GM13976 (cell line): Measurements from ENCODE around the gene ADPRHL1.
A peak's percentile ranks its signal among the peaks of the same experiment; 100 is the strongest.

Experiments
- DNase-seq: peaks from one replicate; pipeline ENCODE4 v3.0.0; 2012; ENCODE audit warnings: low spot score
- CTCF ChIP-seq: IDR thresholded peaks from 2 replicates; pipeline ENCODE4 v1.5.1; 2012; ENCODE audit warnings: borderline replicate concordance, mild to moderate bottlenecking; ENCODE audit not compliant: insufficient read depth; ENCODE audit errors: extremely low read depth, missing control alignments, control extremely low read depth
- in situ Hi-C: fragments of 300-500 bp; cut with MboI; formaldehyde crosslinking; loops from one replicate; pipeline ENCODE4 v1.12.0; 2022; ENCODE audit warnings: low sequenced_read_pairs, mixed read lengths, inconsistent platforms; ENCODE audit not compliant: unreplicated experiment

The ADPRHL1 gene

GRCh38 chr13:113489549-113490495 lies 36.5 kb upstream of the ADPRHL1 start:
- TF ChIP-seq CTCF = no peak
- peak; percentile 68 for DNase-seq
- in situ Hi-C loops = no loop called here

GRCh38 chr13:113489171-113489548 lies 35.9 kb upstream of the ADPRHL1 start:
- TF ChIP-seq CTCF = no peak
- in situ Hi-C loops = no loop called here
- DNase-seq = no peak

- no peak for DNase-seq
- TF ChIP-seq CTCF = no peak
- in situ Hi-C loops = no loop called here
Observed at GRCh38 chr13:113488283-113488682, 35.0 kb upstream of the ADPRHL1 start.

GRCh38 chr13:113486698-113487097 lies 33.4 kb upstream of the ADPRHL1 start:
- no peak for DNase-seq
- in situ Hi-C loops = no loop called here
- no peak for TF ChIP-seq CTCF

GRCh38 chr13:113485545-113485944 lies 32.3 kb upstream of the ADPRHL1 start:
- DNase-seq = no peak
- in situ Hi-C loops = no loop called here
- no peak for TF ChIP-seq CTCF

- no peak for TF ChIP-seq CTCF
- in situ Hi-C loops = no loop called here
- no peak for DNase-seq
Observed at GRCh38 chr13:113483504-113484293, 30.4 kb upstream of the ADPRHL1 start.
